GM12874 (cell line): ENCODE data around the gene NKX2-1.

Source experiments
- TF ChIP-seq, protein P1 (sequence below): IDR thresholded peaks from 2 replicates; pipeline ENCODE4 v1.5.1; 2011; ENCODE audit warnings: low read depth, mild to moderate bottlenecking, control low read depth, low read length, moderate library complexity; ENCODE audit not compliant: insufficient read depth

Gene NKX2-1

GRCh38 chr14:36493761-36494160 is 26.3 kb downstream of the NKX2-1 start:
- TF ChIP-seq, protein P1, sequence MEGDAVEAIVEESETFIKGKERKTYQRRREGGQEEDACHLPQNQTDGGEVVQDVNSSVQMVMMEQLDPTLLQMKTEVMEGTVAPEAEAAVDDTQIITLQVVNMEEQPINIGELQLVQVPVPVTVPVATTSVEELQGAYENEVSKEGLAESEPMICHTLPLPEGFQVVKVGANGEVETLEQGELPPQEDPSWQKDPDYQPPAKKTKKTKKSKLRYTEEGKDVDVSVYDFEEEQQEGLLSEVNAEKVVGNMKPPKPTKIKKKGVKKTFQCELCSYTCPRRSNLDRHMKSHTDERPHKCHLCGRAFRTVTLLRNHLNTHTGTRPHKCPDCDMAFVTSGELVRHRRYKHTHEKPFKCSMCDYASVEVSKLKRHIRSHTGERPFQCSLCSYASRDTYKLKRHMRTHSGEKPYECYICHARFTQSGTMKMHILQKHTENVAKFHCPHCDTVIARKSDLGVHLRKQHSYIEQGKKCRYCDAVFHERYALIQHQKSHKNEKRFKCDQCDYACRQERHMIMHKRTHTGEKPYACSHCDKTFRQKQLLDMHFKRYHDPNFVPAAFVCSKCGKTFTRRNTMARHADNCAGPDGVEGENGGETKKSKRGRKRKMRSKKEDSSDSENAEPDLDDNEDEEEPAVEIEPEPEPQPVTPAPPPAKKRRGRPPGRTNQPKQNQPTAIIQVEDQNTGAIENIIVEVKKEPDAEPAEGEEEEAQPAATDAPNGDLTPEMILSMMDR: no peak

DNA sequence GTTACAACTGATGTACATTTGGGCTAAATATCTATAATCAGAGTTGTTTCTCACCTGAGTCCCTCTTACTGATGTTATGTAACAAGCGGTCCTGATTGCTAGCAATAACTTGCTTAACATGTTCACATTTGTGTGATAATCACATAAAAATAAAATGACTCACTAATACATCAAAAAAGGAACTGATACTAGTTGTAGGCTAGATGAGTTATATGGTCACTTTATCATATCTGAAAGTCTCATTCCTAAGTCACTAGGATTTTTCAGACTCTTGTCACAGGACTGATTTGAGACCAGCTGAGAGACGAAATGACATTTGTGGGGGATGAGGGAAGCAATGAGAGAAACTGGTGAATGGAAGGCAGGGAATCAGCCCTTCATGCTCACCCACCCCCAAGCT is 34.3 kb downstream of the NKX2-1 start:
- TF ChIP-seq, protein P1: no peak

DNA sequence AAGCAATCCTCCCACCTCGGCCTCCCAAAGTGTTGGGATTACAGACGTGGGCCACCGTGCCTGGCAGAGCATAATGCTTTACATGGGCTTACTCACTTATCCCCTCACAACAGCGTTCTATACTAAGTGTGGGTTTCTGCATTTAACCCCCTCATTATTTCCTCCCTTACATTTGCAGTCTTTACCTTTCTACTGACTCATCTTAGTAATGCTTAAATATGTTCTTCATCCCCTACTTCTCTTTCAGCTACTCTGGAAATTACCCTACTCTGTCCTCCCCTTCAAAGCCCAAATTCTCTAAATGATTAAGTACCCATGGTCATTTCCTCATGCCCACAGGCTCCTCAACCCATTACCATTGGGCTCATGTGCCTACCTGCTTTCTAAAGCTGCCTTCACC is 40.7 kb downstream of the NKX2-1 start:
- TF ChIP-seq, protein P1: no peak

- TF ChIP-seq, protein P1: no peak
Measured at GRCh38 chr14:36478782-36479181, 41.2 kb downstream of the NKX2-1 start.

GRCh38 chr14:36477266-36477665 is 42.8 kb downstream of the NKX2-1 start:
- TF ChIP-seq, protein P1: no peak

- TF ChIP-seq, protein P1: no peak
Measured at GRCh38 chr14:36474593-36474992, 45.4 kb downstream of the NKX2-1 start.

- TF ChIP-seq, protein P1: no peak
Measured at GRCh38 chr14:36471431-36471830, 48.6 kb downstream of the NKX2-1 start.

DNA sequence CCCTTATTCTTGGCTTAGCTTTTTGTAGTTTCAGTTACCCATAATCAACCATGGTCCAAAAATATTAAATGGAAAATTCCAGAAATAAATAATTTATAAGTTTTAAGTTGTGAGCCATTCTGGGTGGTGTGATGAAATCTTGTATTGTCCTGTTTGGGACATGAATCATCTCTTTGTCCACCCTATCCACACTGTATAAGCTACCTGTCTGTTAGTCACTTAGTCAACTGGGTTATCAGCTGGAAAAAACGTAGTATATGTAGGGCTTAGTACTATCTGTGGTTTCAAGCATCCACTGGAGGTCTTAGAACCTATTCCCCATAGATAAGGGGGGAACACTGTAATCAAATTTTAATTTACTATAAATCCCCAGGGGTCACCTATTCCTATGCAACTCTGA is 52.7 kb downstream of the NKX2-1 start:
- TF ChIP-seq, protein P1: no peak
